NCI-H524 (cell line): Measurements from ENCODE around the gene KNOP1.
A peak's percentile ranks its signal among the peaks of the same experiment; 100 is the strongest.
"Not testable (repeated sequence)": the region's sequence is repeated elsewhere in the genome, so short reads cannot be mapped to it uniquely, and the experiment has no call there.

Experiments
- DNase-seq, 2 experiments: peaks; one replicate each; lab custom pipeline; 2025; lab: John Stamatoyannopoulos, UW

The KNOP1 gene

DNA sequence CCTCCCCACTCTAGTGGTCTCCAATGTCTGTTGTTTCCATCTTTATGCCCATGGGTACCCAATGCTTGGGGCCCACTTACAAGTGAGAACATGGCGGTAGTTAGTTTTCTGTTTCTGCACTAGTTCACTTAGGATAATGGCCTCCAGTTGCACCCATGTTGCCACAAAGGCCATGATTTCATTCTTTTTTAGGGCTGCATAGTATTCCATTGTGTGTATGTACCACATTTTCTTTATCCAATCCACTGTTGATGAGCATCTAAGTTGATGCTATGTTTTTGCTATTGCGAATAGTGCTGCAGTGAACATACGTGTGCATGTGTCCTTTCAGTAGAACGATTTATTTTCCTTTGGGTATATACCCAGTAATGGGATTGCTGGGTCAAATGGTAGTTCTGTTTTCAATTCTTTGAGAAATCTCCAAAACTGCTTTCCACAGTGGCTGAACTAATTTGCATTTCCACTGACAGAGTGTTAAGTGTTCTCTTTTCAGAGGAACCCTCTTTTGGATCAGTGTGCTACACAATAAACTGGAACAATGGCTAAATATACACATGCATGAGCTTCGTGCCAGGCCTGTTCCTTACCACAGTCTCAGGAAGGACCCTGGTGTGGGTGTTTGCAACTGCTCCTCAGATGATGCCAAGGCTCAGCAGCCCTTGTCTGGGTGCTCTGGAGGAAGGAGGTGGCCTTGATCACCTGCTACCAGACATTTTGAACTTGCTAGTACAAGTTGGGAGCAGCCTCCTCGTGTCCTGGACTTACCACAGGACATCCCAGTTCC is 34.4 kb downstream of the KNOP1 start:
- no peak for DNase-seq

DNA sequence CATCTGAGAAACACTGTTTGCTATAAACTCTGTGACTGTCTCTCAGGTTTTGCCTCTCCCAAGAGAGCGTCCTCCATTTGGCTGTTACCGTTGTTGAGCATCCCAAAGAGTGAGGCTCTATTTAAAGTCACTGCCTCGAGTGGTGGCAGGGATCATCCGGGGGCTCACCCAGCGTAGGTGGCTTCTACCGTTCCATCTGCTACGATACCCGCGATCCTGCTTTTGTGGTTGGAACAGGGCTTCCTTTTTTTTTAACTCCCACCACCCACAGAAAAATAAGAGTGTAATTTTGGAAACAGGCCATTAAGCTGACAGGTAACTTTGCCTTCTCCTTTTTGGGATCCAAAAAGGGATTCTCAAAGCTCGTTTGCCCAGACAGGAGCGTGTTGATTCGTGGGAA is 36.4 kb downstream of the KNOP1 start:
- peak in 1 of 2 experiments; percentile 15 for DNase-seq

DNA sequence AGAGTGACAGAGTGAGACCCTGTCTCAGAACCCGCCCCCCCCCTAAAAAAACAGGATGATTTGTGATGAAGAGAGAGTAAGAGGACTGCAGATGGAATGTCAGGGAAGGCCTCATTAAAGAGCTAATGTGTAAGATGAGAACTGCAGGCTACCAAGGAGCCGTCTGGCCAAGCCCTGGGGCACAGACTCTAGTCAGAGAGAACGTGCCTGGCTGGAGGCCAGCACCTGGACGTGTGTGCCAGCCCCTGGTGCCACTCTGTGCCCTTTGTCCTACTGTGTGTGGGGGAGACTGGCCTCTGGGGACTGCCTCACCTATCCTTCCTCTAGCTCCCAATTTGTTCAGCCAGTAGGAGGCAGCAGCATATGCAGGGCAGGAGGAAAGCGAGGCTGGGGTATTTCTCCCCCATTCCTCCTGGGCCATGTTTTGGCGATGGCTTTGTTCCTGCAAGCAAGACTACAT is 37.1 kb downstream of the KNOP1 start:
- DNase-seq: peak; percentile 64 to 94

DNA sequence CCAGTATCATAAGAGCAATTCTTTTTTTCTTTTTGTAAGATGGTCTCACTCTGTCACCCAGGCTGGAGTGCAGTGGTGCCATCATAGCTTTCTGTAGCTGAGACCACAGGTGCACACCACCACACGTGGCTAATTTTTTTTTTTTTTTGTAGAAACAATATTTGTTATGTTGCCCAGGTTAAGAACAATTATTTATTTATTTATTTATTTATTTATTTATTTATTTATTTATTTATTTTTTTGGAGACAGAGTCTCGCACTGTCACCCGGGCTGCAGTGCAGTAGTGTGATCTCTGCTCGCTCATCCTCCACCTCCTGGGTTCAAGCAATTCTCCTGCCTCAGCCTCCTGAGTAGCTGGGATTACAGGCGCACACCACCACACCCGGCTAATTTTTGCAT is 38.7 kb downstream of the KNOP1 start:
- not testable (repeated sequence) for DNase-seq

DNA sequence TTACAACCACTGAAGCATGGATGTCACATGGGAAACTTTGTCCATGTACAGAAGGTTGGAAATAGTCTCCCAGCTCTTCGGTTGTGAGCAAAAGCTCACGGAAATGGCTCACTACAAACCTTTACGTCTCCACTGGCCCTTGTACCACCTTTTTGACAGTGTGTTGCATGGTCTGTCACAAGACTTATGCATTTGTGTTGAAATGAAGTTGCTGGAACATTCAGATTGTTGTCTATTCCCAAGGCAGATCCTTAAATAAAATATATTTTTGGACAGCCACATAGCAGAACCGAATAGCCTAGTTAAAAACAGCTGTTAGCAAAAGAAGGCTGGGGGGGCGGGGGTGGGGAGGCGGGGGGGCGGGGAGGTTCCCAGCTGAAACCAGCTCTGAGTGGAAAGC is 39.2 kb downstream of the KNOP1 start:
- no peak for DNase-seq

DNA sequence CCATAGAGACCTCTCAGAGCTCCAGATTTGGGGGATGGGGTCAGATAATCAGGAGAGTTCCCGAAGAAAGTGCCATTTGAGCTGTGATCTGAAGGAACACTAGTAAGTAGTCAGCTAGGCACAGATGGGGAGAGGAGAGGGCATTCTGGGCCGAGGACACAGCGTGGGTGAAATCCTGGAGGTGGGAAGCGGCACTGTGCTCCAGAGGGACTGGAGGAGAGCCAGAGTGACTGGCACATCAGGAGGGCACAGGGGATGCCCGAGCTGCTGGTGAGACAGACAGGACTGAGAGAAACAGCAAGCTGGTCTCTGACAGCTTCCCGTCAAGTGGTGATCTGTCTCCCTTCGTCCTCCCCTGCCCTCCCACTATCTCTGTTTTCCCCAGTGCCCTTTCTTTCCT is 40.6 kb downstream of the KNOP1 start:
- no peak for DNase-seq

DNA sequence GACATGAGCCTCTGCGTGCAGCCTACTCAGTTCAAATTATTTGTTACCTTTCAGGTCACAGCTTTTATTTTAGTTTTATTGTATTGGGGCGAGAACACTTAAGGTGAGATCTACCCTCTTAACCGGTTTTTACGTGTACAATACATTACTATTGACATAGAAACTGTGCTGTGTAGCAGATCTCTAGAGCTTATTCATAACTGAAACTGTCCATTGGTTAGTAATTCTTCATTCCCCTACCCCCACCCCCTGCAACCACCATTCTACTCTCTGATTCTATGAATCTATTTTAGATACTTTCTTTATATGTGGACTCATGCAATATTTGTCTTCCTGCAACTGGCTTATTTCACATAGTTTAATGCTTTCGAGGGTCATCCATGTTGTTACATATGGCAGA is 43.5 kb downstream of the KNOP1 start:
- DNase-seq: no peak

DNA sequence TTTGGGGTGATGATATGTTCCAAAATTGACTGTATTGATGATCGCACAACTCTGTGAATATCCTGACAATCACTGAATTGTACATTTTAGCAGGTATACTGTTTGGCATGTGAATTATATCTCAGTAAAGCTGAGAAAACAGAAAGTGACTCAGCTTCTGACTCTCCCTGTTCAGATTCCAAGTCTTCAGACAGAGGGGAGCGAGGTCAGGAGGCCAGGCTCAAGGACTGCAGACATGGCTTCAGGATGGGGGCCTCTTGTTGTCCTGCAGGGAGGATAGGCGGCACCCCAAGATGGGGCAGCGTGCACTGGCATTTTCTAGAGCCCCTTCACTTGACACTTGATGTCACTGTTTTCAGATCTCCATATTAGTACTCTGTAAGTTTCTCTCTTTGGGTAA is 45.6 kb downstream of the KNOP1 start:
- no peak for DNase-seq

DNA sequence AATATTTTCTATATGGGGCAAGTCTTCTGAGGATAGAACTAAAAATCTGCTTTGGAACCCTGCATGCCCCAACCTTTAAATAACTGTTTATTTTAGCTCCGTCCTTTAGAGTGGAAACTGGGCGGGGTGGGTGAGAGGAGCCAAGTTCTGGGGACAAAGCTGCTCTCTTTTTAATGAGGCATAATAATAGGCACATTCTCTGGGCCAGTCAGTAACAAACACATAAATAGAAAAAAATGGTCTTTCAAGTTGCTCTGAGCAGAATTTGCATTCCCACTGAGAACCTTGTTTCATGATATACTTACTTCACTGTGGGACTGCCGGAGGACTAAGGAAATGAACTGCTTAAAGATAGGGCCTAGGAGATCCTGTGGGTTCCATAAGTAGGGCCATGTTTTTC is 51.5 kb downstream of the KNOP1 start:
- DNase-seq: no peak

DNA sequence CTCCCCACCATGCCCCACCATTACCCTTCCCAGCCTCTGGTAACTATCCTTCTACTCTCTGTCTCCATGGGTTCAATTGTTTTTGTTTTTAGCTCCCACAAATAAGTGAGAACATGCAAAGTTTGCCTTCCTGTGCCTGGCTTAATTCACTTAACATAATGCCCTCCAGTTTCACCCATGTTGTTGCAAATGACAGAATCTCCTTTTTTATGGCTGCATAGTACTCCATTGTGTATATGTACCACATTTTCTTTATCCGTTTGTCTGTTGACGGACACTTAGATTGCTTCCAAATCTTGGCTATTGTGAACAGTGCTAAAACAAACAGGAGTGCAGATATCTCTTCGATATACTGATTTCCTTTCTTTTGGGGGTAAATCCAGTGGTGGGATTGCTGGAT is 52.7 kb downstream of the KNOP1 start:
- not testable (repeated sequence) for DNase-seq

DNA sequence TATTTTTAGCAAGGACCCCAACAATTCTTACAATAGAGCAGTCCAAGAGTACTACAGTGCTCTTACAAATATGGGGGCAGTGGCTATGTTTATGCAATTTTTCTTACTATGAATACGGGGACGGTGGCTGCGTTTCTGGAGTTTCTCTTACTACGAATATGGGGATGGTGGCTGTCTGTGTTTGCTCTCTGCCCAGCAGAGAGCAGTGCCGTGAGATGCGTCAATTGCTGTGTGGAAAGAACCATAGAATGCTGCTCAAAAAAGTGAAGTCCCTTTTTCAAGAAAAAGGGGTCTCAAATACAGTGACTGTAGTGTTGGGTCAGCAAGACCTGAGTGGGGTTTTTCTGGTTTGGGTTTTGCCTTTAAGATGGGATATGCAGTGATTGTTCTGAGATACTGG is 53.9 kb downstream of the KNOP1 start:
- no peak for DNase-seq

DNA sequence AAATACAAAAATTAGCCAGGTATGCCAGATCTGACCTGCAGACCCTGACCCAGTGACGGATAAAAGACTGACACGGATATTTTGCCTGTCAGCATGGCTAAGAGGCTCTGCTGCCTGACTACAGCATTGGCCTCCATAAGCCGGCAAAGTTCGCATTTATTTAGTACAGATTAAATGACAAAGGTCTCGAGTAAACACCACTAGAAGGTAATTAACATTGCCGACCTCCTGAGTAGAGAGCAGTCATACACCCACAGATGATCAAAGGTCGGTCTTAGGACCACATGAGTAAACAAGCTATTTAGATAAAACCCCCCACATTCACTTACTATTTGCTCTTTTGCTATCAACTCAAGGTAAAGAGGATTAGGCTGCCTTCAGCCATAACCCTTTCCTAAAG is 55.7 kb downstream of the KNOP1 start:
- DNase-seq: no peak

DNA sequence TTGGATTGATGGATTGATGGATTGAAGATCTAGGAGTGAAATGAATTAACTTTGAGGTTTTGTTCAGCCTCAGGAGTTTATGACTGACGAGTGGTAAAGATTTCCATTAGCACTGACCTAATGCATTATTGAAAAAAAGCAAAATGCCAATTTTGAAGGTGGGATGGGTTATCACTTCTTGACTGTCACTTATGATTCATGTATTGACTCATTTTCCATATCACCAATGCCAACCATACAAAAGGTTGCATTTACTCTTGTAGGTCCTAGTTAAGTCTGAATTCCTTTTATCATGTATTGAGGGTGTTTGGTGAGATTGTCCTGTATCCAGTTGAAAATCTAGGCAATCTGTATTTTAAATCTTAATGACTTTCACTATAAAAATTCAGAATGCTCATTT is 57.6 kb downstream of the KNOP1 start:
- DNase-seq: no peak

DNA sequence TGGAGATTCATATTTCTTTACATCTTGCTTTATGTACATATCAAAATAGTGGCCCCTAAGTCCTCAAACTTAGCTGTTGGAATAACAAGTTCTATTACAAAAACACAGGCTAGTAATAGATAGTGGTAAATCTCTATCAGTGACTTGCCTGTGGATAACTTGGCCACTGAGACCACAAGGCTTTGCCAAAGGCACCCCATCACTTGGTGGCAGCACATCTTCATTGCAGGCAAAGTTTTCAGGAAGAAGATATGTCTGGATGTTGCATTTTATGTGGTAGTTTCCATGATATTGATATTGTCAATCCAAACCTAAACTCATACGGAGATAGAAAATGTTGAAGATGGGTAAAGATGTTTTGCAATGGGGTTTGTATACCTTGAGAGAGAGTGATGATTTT is 58.5 kb downstream of the KNOP1 start:
- DNase-seq: peak in 1 of 2 experiments; percentile 2

DNA sequence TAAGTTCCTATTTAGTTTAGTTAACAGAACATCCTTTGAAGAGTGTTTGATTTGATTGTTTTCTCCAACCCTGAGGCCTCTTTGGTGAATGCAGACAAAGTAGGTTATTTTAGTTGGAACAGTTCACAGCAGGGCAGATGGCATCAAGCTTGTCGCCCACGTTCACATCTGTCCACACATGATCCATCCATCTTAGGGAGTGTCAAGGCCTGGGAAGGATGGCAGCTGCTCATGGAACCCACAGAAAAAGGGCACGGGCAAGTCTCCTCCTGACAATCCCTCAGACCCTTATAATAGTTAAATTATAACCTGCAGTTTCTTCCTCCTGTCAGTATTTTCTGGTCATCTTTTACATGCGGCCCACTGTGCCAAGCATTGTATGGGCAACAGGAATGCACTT is 60.2 kb downstream of the KNOP1 start:
- DNase-seq: peak in 1 of 2 experiments; percentile 61

DNA sequence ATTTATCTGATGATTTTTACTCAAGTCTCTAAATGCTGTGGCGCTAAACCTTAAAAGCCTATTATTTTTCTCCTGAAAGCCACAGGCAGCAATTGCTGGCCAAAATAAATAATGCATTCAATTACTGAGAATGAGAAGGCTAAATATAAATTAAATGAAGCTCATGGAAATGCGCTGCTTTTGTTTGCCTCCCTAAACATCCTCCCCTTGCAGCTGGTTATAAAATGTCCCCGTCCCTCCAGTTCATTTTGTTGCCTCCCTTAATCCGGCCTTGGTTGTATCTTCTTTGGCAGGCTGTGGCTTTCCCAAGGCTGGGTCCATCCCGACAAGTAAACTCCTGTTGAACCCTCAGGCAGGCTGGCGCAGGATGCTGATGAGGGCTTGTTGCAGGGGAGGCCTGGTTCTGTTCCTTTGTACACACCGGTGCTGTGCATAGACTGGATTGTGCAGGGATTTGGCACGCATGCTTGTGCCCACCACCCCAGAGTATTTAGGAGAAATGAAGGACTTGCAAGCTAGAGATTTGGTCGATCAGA is 62.7 kb downstream of the KNOP1 start:
- DNase-seq: no peak

DNA sequence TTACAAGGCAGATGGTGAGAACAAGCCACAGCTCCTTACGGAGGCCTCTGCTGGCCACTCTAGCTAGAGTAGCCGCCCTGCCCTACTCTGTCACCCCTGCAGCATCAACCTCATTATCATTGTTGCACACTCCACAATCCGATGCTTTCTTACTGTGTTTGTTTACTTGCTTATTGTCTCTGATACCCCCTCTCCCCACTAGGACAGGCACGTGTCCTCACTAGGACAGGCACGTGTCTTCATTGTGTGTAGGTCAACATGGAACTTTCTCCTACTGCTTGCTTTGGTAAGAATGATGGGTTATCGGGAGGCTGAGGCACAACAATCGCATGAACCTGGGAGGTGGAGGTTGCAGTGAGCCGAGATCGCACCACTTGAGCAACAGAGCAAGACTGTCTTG is 63.9 kb downstream of the KNOP1 start:
- no peak for DNase-seq
